Ovary (tissue), 3 donors: Measurements from ENCODE around the gene LRRC56.

Source experiments
- CTCF ChIP-seq, 3 donors: fragments of 450-650 bp in 2 of 3; fragments of 200-600 bp in 1 of 3; IDR thresholded peaks; one replicate each; pipeline versions ENCODE4 v1.5.1 to v1.8.0; 2016 to 2022; ENCODE audit warnings: antibody characterized with exemption in 3 of 3, mild to moderate bottlenecking in 1 of 3
- EP300 ChIP-seq: sonication (generic); formaldehyde crosslinking; IDR thresholded peaks from one replicate; pipeline ENCODE4 v1.6.1; 2017; ENCODE audit warnings: antibody characterized with exemption
- donor health status: DM: no; HTN: no; CAD: no.

DNA sequence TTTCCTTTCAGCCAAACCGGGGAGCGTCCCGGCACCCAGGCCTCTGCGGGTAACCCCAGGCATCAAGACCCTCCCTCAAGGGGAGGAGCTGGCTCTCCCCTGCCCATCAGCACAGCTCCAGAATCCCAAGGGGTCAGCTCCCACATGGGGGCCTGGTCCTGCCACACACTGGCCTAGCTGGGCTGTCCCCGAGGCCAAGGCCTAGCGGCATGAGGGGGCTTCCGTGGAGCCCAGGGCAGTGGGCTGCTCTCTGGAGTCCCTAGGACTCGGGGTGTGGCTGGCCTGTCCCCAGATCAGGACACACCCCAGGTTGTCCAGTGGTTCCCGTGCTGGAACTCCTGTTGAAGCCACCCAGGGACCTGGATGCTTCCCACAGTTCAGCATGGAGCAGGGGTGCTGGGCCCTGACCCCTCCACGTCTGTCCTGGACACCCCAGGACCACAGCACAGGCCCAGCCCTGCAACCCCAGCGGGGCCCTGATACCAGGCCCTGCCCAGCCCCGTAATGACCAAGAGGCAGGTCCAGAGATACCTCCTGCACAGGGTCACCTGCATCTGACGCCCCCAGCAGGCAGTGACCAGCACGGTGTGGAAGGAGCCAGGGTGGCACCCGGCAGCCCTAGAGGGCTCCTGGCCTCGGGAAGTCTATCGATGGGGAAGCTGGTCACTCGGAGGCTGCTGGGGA is 7.5 kb upstream of the LRRC56 start:
- no peak for TF ChIP-seq EP300
- no peak for TF ChIP-seq CTCF (IDR thresholded peaks at IDR 0.05)
